Omental fat pad (tissue), 4 donors: ENCODE measurements around the gene DIPK1C. TPM values are rescaled to one million over a fixed set of nuclear protein-coding genes. Genes with fewer than 3 reads are reported as not detected.

ENCODE experiments used
- ATAC-seq: fragments of 150-250 bp; one replicate; pipeline ENCODE4 v1.9.1; 2016; ENCODE audit warnings: mild to moderate bottlenecking, moderate library complexity; ENCODE audit not compliant: low FRiP score
- DNase-seq: peaks from one replicate; pipeline ENCODE4 v3.0.0-alpha.2; 2019; ENCODE audit warnings: low spot score
- CTCF ChIP-seq, 3 donors: fragments of 450-650 bp; IDR thresholded peaks; one replicate each; pipeline ENCODE4 v1.5.1; 2016 to 2017; ENCODE audit warnings: antibody characterized with exemption in 3 of 3, mild to moderate bottlenecking in 3 of 3, moderate library complexity in 2 of 3
- total RNA-seq, 4 donors: library from RNA; depleted of rRNA; stranded (reverse); fragments of >200 nt; gene quantifications; one replicate each; pipeline ENCODE4 v1.1.0, GENCODE V29; 2016

DIPK1C gene
- total RNA-seq, 4 donors from 2014 or later = 0.28 TPM; not detected in 3

- no peak for DNase-seq
- no peak for ATAC-seq
- no peak for TF ChIP-seq CTCF (IDR thresholded peaks at IDR 0.05)
Measured at GRCh38 chr18:74400813-74401212, 56.3 kb downstream of the DIPK1C start.

- ATAC-seq (no peak), DNase-seq (no peak)
- no peak for TF ChIP-seq CTCF (IDR thresholded peaks at IDR 0.05)
Measured at GRCh38 chr18:74399091-74399887, 57.8 kb downstream of the DIPK1C start.

- TF ChIP-seq CTCF (IDR thresholded peaks at IDR 0.05) = no peak
- no peak for DNase-seq
- no peak for ATAC-seq
Measured at GRCh38 chr18:74397572-74397971, 59.5 kb downstream of the DIPK1C start.

GRCh38 chr18:74396171-74397169 lies 60.6 kb downstream of the DIPK1C start:
- peak; percentile 52 for ATAC-seq
- no peak for TF ChIP-seq CTCF (IDR thresholded peaks at IDR 0.05)
- no peak for DNase-seq

GRCh38 chr18:74395648-74396154 lies 61.4 kb downstream of the DIPK1C start:
- no peak for TF ChIP-seq CTCF (IDR thresholded peaks at IDR 0.05)
- no peak for DNase-seq
- peak; percentile 14 for ATAC-seq

GRCh38 chr18:74395006-74395405 lies 62.1 kb downstream of the DIPK1C start:
- ATAC-seq (no peak), DNase-seq (no peak)
- TF ChIP-seq CTCF (IDR thresholded peaks at IDR 0.05) = no peak
